Superior temporal gyrus (tissue), 1 donor: ENCODE measurements around the gene FAM151B.
"Not testable (repeated sequence)": the region's sequence is repeated elsewhere in the genome, so short reads cannot be mapped to it uniquely, and the experiment has no call there.

Experiments used
- DNase-seq: peaks from one replicate; pipeline ENCODE4 v3.0.0-alpha.2; 2016; ENCODE audit errors: extremely low spot score

FAM151B gene

DNA sequence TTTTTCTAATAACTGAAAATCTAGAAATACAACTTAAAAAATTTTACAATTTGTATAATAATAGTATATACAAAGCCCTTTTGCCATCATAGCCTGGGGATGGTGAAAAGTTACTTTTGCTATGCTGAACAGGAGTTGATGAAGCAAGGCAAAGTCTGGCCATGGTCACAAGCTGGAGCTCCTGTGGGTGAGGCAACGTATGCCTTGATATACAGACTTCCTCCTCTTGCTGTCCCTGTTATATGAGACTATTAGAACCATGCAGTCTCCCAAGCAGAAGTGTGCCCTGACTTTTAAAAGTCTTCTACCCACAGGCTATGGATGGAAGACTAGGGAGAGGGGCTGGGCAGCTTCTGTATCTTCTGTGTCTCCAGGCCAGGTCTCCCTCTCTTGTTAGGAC is 15.7 kb downstream of the FAM151B start:
- DNase-seq: no peak

DNA sequence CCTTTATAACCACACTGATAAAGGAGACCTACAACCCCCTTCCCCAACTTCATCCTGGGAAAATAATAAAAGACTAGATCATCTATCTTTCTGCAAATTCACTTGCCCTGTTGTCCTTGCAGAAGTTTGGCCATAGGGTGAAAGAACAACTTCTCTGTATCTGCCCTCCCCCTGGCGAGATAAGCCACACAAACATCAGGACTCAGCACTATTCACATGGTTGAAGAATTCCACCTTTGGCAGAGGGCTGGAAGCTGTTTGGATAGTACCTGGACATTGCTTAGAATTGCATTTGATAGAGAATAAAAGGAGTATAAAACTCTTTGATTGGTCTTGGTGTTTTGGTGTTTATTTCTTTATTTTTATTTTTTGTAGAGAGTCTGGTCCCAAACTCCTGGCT is 16.9 kb downstream of the FAM151B start:
- no peak for DNase-seq

DNA sequence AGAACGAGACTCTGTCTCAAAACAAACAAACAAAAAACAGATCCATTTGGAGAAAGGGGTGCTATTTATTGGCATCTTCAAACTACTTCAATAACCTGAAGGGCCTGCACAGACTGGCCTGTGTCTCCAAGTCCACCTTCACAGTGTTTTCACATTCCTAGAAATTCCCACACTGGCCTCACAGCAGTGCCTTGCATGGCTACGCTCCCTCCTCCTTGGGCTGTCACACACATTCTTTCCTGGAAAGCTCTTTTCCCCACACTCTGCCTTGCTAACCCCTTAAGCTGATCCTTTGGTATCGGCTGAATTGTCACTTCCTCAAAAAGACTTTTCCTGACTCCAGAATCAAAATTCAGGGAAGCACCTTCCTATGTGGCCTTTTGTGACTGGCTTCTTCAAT is 19.8 kb downstream of the FAM151B start:
- DNase-seq: no peak

DNA sequence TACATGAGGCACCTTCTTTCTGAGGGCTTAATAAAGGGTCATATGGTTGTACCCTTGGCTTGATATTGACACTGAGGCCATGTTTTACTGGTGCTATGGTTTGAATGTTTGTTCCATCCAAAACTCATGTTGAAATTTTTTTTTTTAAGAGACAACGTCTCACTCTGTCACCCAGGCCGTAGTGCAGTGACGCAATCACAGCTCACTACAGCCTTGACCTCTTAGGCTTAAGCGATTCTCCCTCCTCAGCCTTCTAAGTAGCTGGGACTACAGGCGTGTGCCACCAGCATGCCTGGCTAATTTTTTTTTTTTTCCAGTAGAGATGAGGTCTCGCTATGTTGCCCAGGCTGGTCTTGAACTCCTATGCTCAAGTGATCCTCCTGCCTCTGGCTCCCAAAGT is 20.9 kb downstream of the FAM151B start:
- DNase-seq: no peak

DNA sequence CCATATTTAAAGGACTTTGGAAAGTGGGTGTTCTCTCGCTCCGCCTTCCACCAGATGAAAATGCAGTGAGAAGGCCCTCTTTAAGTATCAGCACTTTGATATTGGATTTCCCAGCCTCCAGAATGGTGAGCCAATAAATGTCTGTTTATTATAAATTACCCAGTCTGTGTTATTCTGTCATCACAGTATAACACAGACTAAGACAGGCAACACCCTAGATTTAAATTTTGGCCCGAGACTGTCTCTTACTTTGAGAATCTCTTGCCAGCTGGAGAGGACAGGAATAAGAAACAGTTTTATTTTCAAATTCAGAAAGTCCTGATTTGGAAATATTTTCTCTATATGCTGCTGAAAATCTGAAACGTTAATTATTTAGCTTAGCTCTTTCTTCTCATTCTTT is 21.5 kb downstream of the FAM151B start:
- no peak for DNase-seq

DNA sequence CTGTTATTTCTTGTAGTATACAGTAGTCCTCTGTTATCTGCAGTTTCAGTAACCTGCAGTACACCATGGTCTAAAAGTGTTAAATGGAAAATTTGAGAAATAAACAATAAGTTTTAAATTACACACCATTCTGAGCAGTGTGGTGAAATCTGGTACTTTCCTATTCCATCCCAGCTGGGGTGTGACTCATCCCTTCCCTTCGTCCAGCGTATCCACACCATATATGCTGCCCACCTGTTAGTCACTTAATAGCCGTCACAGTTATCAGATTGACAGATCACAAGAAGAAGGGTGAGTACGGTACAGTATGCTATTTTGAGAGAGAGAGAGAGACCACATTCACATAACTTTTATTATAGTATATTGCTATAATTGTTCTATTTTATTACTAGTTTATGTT is 28.9 kb downstream of the FAM151B start:
- no peak for DNase-seq

DNA sequence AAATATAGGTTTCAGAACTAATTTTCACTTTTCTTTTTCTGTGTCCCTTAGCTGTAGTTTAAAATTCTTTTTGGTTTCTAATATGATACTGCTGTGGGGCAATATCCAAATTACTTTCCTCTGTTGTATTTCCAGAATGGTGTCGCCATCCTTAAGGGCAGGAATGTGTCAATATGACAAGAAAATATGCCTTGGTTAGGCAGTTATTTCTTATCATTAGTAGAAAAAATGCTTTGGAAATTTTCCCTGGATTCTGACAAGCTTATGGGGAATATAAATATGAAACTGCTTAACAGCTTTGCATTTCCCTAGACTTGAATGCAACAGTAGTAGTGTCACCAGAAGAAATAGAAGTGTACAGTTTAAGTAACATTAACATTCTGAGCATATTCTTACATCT is 52.8 kb downstream of the FAM151B start:
- no peak for DNase-seq

DNA sequence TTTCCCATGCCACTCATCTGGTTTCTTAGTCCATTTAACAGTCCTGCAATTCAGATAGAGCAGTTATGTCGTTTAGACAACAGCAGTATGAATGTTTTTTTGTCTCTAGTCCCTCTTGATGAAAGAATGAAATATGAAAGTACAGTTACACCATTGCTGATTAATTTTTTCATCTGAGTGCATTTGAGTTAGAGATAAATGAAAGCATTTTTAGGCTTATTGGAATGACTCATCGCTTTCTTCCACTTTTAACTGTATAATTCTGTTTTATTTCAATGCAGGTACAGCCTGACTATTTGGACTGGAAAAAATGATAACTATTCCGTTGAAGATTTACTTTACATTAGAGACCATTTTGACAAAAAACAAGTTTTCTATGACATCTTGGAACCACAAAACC is 53.5 kb downstream of the FAM151B start:
- no peak for DNase-seq

DNA sequence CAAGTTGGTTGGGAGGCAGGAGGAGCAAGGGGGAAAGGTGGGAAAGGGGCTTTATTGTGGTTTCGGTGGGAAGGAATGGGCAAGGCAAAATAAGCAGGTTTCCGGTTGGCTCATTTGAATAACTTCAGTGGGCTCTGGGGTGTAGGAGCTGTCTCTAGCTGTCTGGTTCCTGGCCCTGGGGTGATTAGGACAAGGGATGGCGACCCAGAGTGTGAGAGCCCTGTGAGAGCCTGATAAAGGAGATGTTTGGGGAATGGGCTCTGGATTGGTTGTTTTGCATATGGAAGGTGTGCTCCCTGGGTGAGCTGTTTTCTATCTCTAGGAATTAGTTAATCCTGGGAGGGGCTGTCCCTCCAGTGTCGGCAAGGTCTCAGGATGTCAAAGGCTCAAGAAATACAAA is 66.7 kb downstream of the FAM151B start:
- no peak for DNase-seq

DNA sequence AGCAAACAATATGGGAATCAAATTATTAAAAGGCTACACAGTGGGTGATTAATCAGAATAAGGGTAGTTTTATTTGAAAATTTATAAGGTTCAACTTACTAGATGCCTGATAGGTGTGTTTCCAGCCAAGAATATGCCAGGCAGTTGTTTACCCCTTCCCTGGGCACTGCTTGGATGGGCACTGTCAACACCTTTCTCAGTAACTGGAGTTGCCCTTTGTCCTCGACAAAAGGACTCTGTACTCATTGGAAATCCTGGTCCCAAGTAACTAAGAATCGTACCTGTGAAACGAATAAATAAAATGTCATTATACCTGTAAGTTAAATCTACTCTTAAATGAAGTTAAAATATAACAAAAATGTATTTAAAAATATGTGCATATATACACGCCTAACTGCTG is 67.2 kb downstream of the FAM151B start:
- DNase-seq: no peak

DNA sequence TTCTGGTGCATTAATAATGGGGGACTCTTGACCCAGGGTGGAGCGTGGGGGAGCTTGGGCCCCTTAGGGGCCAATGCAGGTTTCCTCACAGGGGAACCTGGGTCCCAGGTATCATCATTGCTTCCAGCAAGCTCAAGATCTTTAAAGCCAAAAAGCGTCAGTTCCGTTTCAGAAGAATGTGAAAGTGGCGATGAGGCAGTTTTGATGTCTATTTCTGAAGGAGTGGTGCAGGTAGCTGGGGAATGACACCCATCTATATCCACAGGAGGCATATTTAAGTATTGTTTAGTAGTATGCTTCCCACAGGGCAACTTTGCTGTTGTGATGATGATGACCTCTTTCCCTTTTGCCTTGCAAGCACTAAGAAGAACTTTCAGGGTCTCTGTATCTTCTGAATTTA is 71.3 kb downstream of the FAM151B start:
- no peak for DNase-seq

DNA sequence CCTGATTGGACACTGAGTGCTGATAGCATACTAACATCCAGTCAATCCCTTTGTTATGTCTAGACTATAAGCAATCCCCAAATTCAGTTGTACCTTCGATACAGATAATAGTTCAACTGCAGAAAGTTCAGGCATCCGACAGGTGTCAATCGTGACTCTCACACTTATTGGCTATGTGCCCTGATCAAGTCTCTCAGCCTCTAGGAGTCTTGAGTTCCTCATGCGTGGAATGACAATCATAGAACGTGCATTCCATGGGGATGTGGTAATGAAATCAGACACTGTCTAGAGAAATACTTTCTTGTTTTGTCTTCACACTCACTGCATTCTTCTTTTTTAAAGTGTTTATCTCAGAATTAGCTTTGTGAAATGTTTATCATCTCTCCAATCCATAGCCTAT is 77.4 kb downstream of the FAM151B start:
- DNase-seq: no peak

DNA sequence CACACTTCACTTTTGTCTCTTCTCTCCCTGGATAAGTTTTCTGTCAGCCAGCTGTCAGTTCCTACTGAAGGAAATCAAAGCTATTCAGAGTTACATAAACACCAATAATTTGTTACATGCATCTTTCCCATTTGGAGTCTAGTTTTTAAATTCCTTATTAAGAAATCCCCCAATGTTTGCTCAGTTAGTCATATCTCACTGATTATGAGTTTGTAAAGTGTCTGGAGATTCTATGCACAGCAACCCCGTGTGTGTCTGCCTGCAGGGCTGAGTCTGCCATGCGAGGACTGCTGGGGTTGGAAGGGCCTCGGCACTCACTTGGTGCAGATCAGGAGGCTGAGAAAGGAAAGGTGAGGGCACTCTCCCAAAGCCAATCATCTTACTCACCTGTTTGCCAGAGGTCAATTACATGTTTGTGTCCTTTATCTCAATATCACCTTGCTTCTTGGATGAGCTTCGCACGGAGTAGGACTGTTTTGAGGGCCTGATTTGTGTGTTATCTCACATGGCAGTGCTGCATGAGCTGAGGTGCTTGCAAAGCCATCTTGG is 78.9 kb downstream of the FAM151B start:
- no peak for DNase-seq

DNA sequence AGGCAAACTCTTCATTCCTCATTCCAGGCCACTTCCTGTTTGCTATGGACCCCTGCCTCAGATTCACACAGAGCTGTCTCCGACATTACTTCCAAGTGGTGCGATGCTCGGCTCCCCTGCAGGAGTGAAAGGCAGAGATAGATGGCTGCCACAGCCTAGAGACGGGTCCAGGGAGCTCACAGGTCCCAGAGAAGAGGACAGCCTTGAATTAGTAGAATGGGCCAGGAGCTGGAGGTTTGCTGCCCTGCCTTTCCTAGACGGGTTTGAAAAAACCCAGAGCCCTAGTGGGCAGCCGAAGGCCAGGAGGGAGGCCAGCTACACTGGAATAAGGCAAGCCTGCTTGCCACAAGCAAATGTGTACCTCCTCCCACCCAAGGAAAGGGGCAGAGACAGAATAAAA is 80.4 kb downstream of the FAM151B start:
- no peak for DNase-seq

DNA sequence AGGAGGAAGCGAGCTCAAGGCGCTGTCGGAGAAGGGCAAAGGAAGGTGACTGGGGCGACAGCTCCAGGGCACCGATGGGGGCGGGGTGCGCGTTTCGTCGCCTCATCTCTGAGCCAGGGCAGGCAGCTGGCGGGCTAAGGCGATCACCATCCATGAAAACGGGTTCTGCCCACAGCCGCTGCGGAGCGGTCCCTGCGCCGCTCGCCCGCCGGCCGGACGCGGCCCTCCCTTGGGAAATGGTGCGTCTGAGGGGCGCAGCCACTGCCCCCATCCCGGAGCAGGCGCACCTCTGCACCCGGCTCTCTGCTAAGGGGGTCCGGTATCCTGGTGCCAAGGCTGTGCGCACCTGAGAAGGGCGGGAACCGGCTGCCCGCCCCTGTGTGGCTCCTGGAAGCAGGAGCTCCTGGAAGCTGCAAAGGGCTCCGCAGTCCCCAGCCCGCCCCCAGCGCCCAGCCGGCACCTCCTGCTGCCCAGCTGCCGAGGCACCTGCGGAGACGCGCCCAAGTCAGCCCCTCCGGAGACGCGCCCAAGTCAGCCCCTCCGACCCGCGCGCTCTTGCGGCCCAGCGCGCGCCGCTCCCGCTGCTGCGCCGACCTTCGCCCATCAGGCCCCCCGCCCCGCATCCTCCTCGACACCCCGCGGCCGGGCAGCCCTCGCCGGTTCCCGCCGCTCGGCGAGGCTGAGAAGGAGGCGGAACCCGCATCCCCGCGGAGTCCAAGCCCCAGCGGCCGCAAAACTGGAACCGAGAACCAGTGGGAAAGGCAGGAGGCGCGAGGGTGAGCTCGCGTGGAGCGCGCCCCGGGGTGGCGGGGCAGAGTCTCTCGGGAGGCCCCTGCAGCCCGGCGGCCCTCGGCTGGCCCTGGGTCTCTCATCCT is 81.4 kb downstream of the FAM151B start:
- no peak for DNase-seq

DNA sequence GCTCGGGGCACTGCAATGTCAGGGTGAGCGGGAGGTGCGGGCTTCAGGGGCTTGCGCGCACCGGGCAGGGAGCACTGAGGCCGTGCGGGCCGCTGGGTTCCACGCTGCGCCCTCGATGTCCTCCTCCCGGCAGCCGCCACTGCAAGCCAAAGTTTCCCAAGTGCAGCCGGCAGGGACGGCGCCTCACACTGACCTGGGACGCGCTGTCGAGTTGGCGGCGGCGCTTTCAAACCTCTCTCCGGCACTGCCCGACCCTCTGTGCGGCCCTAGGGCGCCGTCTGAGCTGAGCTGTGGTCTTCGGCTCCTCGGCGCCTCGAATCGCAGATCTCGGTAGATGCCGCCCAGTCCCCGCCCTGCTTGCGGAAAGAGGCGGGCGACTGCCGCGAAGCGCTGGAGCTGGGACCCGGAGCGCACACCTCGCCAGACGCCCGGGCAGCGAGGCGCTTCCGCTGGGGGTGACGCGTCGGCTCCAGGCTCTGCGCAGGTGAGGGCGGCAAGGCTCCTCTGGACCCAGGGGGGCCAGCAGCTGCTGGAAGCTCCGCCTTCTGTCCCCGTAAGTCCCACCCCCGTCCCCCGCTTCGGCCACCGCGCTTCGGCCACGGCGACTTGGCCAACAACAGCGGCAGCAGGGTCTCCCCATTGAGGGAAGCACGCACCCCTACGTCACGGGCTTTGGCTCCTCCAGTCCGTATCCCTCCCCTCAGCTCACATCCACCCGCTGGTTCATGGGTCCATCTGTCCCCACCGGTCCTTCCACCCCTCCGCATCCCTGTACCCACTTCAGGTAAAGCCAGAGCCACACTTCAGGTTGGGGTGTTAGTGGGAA is 82.3 kb downstream of the FAM151B start, which contains the start of gene ANKRD34B:
TSS of gene ANKRD34B (minus strand) at position 320 of the 826 bp plus-strand sequence. CDS start 10,261 bp downstream, outside the sequence.
- DNase-seq: no peak

DNA sequence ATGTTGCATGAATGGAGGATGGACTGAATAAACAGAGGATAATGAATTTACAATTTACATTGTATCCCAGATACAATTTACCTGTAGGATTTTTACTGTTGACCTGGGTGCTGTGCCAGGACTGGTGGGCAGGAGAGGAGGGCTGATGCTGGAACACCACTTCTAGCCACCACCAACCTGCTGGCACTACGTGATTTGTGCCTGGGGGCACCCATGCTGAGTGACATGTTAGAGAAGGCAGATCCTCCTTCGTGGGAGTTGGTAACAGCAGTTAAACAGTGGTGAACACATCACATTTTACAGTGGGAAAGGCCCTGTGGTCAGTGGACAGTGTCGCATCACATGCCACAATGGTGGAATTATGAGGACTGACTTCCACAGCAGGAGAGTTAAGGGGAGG is 85.2 kb downstream of the FAM151B start:
- DNase-seq: no peak

DNA sequence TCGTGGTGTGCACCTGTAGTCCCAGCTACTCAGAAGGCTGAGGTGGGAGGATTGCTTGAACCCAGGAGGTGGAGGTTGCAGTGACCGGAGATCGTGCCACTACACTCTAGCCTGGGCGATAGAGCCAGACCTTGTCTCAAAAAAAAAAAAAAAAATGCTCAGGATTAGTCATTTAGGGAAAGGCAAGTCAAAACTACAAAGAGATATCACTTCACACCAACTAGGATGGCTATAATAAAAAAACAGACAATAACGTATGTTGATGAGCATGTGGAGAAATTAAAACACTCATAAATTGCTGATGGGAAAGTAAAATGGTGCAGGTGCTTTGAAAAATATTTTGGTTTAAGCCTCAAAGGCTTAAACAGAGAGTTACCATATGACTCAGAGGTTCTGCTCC is 88.5 kb downstream of the FAM151B start:
- no peak for DNase-seq

DNA sequence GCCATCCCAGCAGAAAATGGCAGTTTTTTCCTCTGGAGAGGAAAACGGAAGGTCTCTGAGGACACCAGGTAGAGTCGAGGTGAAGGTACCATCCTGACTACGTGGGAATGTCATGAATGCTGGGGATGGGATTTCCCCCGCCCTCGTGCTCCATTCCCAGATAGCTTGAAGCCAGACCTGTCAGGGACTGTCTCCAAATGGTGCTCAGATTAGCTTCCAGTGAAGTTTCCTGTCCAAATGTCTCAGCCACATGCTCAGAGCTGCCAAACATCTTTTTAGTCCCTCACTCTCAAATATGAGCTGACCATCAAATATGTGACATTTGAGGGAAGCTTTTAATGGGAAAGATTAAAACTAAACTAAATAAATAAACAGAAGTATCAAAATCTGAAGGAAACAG is 89.8 kb downstream of the FAM151B start:
- no peak for DNase-seq

DNA sequence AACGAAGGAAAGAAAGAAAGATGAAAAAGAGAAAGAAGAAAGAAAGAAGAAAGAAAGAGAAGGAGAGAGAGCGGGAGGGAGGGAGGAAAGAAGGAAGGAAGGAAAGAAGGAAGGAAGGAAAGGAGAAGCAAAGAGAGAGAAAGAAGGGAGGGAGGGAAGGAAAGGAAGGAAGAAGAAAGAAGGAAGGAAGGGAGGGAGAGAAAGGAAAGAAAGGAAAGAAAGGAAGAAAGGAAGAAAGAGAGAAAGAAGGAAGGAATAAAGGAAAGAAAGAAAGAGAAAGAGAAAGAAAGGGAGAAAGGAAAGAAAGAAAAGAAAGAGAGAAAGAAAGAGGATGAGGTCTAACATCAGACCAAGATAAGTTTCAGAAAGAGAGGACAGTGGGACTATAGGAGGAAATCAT is 91.2 kb downstream of the FAM151B start:
- no peak for DNase-seq

DNA sequence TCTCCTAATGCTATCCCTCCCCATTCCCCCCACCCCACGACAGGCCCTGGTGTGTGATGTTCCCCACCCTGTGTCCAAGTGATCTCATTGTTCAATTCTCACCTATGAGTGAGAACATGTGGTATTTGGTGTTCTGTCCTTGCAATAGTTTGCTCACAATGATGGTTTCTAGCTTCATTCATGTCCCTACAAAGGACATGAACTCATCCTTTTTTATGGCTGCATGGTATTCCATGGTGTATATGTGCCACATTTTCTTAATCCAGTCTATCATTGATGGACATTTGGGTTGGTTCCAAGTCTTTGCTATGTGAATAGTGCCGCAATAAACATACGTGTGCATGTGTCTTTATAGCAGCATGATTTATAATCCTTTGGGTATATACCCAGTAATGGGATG is 92.4 kb downstream of the FAM151B start:
- not testable (repeated sequence) for DNase-seq

DNA sequence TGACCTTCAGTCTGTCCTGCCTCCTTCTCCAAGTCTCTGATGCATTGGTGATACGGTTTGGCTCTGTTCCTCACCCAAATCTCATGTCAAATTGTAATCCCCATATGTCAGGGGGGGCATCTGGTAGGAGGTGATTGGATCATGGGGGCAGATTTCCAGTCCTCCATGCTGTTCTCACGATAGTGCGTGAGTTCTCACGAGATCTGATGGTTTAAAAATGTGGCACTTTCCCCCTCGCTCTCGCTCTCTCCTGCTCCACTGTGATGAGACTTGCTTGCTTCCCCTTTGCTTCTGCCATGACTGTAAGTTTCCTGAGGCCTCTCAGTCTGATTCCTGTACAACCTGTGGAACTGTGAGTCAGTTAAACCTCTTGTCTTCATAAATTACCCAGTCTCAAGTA is 96.9 kb downstream of the FAM151B start:
- no peak for DNase-seq
